GM23338 (cell line): Measurements from ENCODE around the gene SLC3A2. TPM values are rescaled to one million over a fixed set of nuclear protein-coding genes. Genes with fewer than 3 reads are reported as not detected.

Experiments
- ATAC-seq: fragments of 200-7000 bp; cut with Tn5 transposase; 3 replicates; pipeline ENCODE4 v1.9.1; 2020
- DNase-seq: peaks from one replicate; pipeline ENCODE4 v3.0.0-alpha.2; 2015; ENCODE audit warnings: low spot score
- H2AFZ ChIP-seq: fragments of 200-600 bp; sonication (generic); 2 replicates; pipeline ENCODE4 v1.8.0; 2016; ENCODE audit warnings: antibody characterized with exemption, mild to moderate bottlenecking, moderate library complexity
- H3F3A ChIP-seq: fragments of 200-600 bp; sonication (generic); replicated peaks from 2 replicates; pipeline ENCODE4 v1.8.0; 2017; ENCODE audit warnings: antibody characterized with exemption, mixed run types, low read depth
- H3K27ac ChIP-seq: fragments of 200-600 bp; sonication (generic); 2 replicates; pipeline ENCODE4 v1.6.1; 2016; ENCODE audit warnings: low read depth
- H3K27me3 ChIP-seq: fragments of 200-600 bp; sonication (generic); 2 replicates; pipeline ENCODE4 v1.8.0; 2016; ENCODE audit warnings: mild to moderate bottlenecking, mixed run types, moderate library complexity; ENCODE audit not compliant: insufficient read depth
- H3K36me3 ChIP-seq: fragments of 200-600 bp; sonication (generic); 2 replicates; pipeline ENCODE4 v1.8.0; 2016; ENCODE audit warnings: mild to moderate bottlenecking; ENCODE audit not compliant: insufficient read depth
- H3K4me1 ChIP-seq: fragments of 200-600 bp; sonication (generic); 2 replicates; pipeline ENCODE4 v1.8.0; 2016; ENCODE audit warnings: mild to moderate bottlenecking, moderate library complexity; ENCODE audit not compliant: insufficient read depth
- H3K4me2 ChIP-seq: fragments of 200-600 bp; sonication (generic); 2 replicates; pipeline ENCODE4 v1.7.1; 2017; ENCODE audit warnings: mixed run types
- H3K4me3 ChIP-seq: fragments of 200-600 bp; sonication (generic); 2 replicates; pipeline ENCODE4 v1.6.1; 2016; ENCODE audit warnings: mixed run types
- H3K79me2 ChIP-seq: fragments of 200-600 bp; sonication (generic); replicated peaks from 2 replicates; pipeline ENCODE4 v1.8.0; 2017; ENCODE audit warnings: mild to moderate bottlenecking; ENCODE audit not compliant: insufficient read depth
- H3K9me2 ChIP-seq: fragments of 200-600 bp; sonication (generic); 2 replicates; pipeline ENCODE4 v1.8.0; 2017; ENCODE audit not compliant: insufficient read depth
- H4K20me1 ChIP-seq: fragments of 200-600 bp; sonication (generic); replicated peaks from 2 replicates; pipeline ENCODE4 v1.8.0; 2017; ENCODE audit warnings: mild to moderate bottlenecking; ENCODE audit not compliant: insufficient read depth
- H3K27ac Mint-ChIP-seq: 2 replicates; pipeline ENCODE4 v1.8.0; 2020; ENCODE audit warnings: inconsistent platforms, mild to moderate bottlenecking, moderate library complexity, mixed read lengths
- H3K27me3 Mint-ChIP-seq: 3 replicates; pipeline ENCODE4 v1.8.0; 2022; ENCODE audit warnings: low read depth, mild to moderate bottlenecking, moderate library complexity, mixed read lengths, inconsistent platforms; ENCODE audit not compliant: insufficient read depth, poor library complexity
- H3K36me3 Mint-ChIP-seq: 3 replicates; pipeline ENCODE4 v1.8.0; 2021; ENCODE audit warnings: low read depth, mild to moderate bottlenecking, inconsistent platforms, moderate library complexity, mixed read lengths
- H3K4me1 Mint-ChIP-seq: 3 replicates; pipeline ENCODE4 v1.8.0; 2020; ENCODE audit warnings: mild to moderate bottlenecking, inconsistent platforms, mixed read lengths
- H3K4me3 Mint-ChIP-seq: 3 replicates; pipeline ENCODE4 v1.8.0; 2021; ENCODE audit warnings: moderate library complexity, mild to moderate bottlenecking, inconsistent platforms, mixed read lengths
- H3K9me3 Mint-ChIP-seq: 3 replicates; pipeline ENCODE4 v1.8.0; 2020; ENCODE audit warnings: moderate library complexity, mild to moderate bottlenecking, inconsistent platforms, mixed read lengths
- CREB1 ChIP-seq: fragments of 250-450 bp; sonication (Bioruptor Pico); IDR thresholded peaks from 2 replicates; pipeline ENCODE4 v1.5.0; 2020; ENCODE audit warnings: low read depth, mild to moderate bottlenecking, moderate library complexity
- EZH2 ChIP-seq: fragments of 200-600 bp; sonication (generic); IDR thresholded peaks from one replicate; pipeline ENCODE4 v1.8.0; 2017; ENCODE audit warnings: antibody characterized with exemption, mild to moderate bottlenecking, low read depth; ENCODE audit not compliant: unreplicated experiment
- EZH2phosphoT487 ChIP-seq: fragments of 200-600 bp; sonication (generic); IDR thresholded peaks from one replicate; pipeline ENCODE4 v1.8.1; 2018; ENCODE audit warnings: antibody characterized with exemption; ENCODE audit not compliant: unreplicated experiment
- JUNB ChIP-seq: IDR thresholded peaks from one replicate; pipeline ENCODE4 v1.6.1; 2016; ENCODE audit warnings: antibody characterized with exemption; ENCODE audit not compliant: unreplicated experiment
- NANOG ChIP-seq: IDR thresholded peaks from 2 replicates; pipeline ENCODE4 v1.6.1; 2016; ENCODE audit warnings: antibody characterized with exemption, borderline replicate concordance
- POLR2AphosphoS5 ChIP-seq: IDR thresholded peaks from 2 replicates; pipeline ENCODE4 v1.6.1; 2016; ENCODE audit warnings: antibody characterized with exemption, low read depth
- STAT1 ChIP-seq: IDR thresholded peaks from one replicate; pipeline ENCODE4 v1.6.1; 2016; ENCODE audit warnings: antibody characterized with exemption; ENCODE audit not compliant: unreplicated experiment
- ZNF114 ChIP-seq: fragments of 250-450 bp; sonication (Bioruptor Pico); IDR thresholded peaks from 2 replicates; pipeline ENCODE4 v1.5.0; 2020; ENCODE audit warnings: mild to moderate bottlenecking, moderate library complexity
- ZNF331 ChIP-seq: fragments of 250-450 bp; sonication (Bioruptor Pico); IDR thresholded peaks from 2 replicates; pipeline ENCODE4 v1.5.0; 2020; ENCODE audit warnings: low read depth, mild to moderate bottlenecking, moderate library complexity
- polyA plus RNA-seq: library from polyadenylated mRNA; unstranded; fragments of >200 nt; fragmentation: Nextera tagmentation; extraction: Ambion mirVana; gene quantifications from 2 replicates; pipeline ENCODE4 v1.2.1, GENCODE V29; 2016
- total RNA-seq: library from RNA; depleted of rRNA; stranded (reverse); fragments of >200 nt; shearing (Covaris generic); gene quantifications from 2 replicates; pipeline ENCODE4 v1.2.3, GENCODE V29; 2014
- TF ChIP-seq, protein P1 (sequence below), 2 experiments: fragments of 200-600 bp in 1 of 2; sonication (generic) in 1 of 2; conservative IDR thresholded peaks; 2 replicates each; pipeline versions ENCODE4 v1.5.1 to v1.6.1; 2016 to 2017; ENCODE audit warnings: antibody characterized with exemption in 2 of 2, low read depth in 2 of 2, mild to moderate bottlenecking in 2 of 2, moderate library complexity in 1 of 2
- TF ChIP-seq, protein P2 (sequence below): IDR thresholded peaks from 2 replicates; pipeline ENCODE4 v1.6.1; 2016; ENCODE audit warnings: antibody characterized with exemption
- TF ChIP-seq, protein P3 (sequence below): fragments of 250-450 bp; sonication (Bioruptor Pico); IDR thresholded peaks from 2 replicates; pipeline ENCODE4 v1.5.0; 2020; ENCODE audit warnings: mild to moderate bottlenecking, moderate library complexity

SLC3A2 gene
- total and polyA plus RNA-seq, 2 experiments from 2014 or later, result 240 to 425 TPM

DNA sequence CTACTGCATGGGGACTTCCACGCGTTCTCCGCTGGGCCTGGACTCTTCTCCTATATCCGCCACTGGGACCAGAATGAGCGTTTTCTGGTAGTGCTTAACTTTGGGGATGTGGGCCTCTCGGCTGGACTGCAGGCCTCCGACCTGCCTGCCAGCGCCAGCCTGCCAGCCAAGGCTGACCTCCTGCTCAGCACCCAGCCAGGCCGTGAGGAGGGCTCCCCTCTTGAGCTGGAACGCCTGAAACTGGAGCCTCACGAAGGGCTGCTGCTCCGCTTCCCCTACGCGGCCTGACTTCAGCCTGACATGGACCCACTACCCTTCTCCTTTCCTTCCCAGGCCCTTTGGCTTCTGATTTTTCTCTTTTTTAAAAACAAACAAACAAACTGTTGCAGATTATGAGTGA, 7.7 kb downstream of the SLC3A2 start (continued):
- TF ChIP-seq ZNF114 (CRISPR knock-in tag) (no peak), ZNF331 (CRISPR knock-in tag) (no peak), EZH2phosphoT487 (no peak), STAT1 (no peak), POLR2AphosphoS5 (no peak), JUNB (no peak)
- TF ChIP-seq, protein P1, sequence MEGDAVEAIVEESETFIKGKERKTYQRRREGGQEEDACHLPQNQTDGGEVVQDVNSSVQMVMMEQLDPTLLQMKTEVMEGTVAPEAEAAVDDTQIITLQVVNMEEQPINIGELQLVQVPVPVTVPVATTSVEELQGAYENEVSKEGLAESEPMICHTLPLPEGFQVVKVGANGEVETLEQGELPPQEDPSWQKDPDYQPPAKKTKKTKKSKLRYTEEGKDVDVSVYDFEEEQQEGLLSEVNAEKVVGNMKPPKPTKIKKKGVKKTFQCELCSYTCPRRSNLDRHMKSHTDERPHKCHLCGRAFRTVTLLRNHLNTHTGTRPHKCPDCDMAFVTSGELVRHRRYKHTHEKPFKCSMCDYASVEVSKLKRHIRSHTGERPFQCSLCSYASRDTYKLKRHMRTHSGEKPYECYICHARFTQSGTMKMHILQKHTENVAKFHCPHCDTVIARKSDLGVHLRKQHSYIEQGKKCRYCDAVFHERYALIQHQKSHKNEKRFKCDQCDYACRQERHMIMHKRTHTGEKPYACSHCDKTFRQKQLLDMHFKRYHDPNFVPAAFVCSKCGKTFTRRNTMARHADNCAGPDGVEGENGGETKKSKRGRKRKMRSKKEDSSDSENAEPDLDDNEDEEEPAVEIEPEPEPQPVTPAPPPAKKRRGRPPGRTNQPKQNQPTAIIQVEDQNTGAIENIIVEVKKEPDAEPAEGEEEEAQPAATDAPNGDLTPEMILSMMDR (conservative IDR thresholded peaks at IDR 0.05; ENCODE audit: low read depth in 2 of 2), result no peak

DNA sequence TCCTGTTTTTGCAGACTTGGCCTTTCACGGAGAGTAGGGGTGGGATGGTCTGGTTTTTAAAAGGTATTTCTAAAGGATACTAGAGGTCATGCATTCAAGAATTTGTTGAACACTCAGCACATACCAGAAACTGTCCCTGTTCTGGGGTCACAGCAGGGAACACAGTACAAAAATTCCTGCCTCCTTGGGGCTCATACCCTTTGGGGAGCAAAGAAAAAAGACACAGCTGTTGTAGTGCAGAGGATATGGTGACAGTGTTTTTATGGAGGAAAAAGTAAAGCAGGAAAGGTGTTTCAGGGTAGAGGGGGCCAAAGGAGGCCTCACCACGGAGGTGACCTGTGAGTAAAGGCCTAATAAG, 8.4 kb downstream of the SLC3A2 start:
- no peaks in the 10 kb centered on the region for H3K9me3 Mint-ChIP-seq
- Histone ChIP-seq H4K20me1 (peaks cover 35% of the 10 kb centered on the region), H3K27ac (peak overlapping the region; percentile 85), H3K9me2 (no peaks in the 10 kb centered on the region), H3K4me2 (no peak overlapping the region), H2AFZ (no peak overlapping the region), H3K36me3 (peaks cover 38% of the 10 kb centered on the region), H3K27me3 (no peaks in the 10 kb centered on the region), H3K4me3 (no peak overlapping the region), H3K4me1 (peaks cover 7% of the 10 kb centered on the region; the same call in 1 of the 2 replicates), H3F3A (peaks cover 73% of the 10 kb centered on the region), H3K79me2 (peaks cover 27% of the 10 kb centered on the region)
- peaks cover 61% of the 10 kb centered on the region for H3K36me3 Mint-ChIP-seq
- H3K27ac Mint-ChIP-seq, result peak overlapping the region; percentile 50
- no peak for ATAC-seq
- H3K4me1 Mint-ChIP-seq, result peaks cover 41% of the 10 kb centered on the region
- DNase-seq, result no peak
- H3K27me3 Mint-ChIP-seq, result peaks cover 26% of the 10 kb centered on the region
- peak overlapping the region; percentile 3; the same call in 1 of the 3 replicates for H3K4me3 Mint-ChIP-seq
- TF ChIP-seq, protein P2, sequence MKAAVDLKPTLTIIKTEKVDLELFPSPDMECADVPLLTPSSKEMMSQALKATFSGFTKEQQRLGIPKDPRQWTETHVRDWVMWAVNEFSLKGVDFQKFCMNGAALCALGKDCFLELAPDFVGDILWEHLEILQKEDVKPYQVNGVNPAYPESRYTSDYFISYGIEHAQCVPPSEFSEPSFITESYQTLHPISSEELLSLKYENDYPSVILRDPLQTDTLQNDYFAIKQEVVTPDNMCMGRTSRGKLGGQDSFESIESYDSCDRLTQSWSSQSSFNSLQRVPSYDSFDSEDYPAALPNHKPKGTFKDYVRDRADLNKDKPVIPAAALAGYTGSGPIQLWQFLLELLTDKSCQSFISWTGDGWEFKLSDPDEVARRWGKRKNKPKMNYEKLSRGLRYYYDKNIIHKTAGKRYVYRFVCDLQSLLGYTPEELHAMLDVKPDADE, result no peak
- TF ChIP-seq CREB1 (no peak), NANOG (no peak), ZNF114 (CRISPR knock-in tag) (no peak), POLR2AphosphoS5 (no peak; the same call in 1 of the 2 replicates), EZH2phosphoT487 (no peak), EZH2 (no peak), ZNF331 (CRISPR knock-in tag) (no peak), JUNB (no peak)
- TF ChIP-seq, protein P3, sequence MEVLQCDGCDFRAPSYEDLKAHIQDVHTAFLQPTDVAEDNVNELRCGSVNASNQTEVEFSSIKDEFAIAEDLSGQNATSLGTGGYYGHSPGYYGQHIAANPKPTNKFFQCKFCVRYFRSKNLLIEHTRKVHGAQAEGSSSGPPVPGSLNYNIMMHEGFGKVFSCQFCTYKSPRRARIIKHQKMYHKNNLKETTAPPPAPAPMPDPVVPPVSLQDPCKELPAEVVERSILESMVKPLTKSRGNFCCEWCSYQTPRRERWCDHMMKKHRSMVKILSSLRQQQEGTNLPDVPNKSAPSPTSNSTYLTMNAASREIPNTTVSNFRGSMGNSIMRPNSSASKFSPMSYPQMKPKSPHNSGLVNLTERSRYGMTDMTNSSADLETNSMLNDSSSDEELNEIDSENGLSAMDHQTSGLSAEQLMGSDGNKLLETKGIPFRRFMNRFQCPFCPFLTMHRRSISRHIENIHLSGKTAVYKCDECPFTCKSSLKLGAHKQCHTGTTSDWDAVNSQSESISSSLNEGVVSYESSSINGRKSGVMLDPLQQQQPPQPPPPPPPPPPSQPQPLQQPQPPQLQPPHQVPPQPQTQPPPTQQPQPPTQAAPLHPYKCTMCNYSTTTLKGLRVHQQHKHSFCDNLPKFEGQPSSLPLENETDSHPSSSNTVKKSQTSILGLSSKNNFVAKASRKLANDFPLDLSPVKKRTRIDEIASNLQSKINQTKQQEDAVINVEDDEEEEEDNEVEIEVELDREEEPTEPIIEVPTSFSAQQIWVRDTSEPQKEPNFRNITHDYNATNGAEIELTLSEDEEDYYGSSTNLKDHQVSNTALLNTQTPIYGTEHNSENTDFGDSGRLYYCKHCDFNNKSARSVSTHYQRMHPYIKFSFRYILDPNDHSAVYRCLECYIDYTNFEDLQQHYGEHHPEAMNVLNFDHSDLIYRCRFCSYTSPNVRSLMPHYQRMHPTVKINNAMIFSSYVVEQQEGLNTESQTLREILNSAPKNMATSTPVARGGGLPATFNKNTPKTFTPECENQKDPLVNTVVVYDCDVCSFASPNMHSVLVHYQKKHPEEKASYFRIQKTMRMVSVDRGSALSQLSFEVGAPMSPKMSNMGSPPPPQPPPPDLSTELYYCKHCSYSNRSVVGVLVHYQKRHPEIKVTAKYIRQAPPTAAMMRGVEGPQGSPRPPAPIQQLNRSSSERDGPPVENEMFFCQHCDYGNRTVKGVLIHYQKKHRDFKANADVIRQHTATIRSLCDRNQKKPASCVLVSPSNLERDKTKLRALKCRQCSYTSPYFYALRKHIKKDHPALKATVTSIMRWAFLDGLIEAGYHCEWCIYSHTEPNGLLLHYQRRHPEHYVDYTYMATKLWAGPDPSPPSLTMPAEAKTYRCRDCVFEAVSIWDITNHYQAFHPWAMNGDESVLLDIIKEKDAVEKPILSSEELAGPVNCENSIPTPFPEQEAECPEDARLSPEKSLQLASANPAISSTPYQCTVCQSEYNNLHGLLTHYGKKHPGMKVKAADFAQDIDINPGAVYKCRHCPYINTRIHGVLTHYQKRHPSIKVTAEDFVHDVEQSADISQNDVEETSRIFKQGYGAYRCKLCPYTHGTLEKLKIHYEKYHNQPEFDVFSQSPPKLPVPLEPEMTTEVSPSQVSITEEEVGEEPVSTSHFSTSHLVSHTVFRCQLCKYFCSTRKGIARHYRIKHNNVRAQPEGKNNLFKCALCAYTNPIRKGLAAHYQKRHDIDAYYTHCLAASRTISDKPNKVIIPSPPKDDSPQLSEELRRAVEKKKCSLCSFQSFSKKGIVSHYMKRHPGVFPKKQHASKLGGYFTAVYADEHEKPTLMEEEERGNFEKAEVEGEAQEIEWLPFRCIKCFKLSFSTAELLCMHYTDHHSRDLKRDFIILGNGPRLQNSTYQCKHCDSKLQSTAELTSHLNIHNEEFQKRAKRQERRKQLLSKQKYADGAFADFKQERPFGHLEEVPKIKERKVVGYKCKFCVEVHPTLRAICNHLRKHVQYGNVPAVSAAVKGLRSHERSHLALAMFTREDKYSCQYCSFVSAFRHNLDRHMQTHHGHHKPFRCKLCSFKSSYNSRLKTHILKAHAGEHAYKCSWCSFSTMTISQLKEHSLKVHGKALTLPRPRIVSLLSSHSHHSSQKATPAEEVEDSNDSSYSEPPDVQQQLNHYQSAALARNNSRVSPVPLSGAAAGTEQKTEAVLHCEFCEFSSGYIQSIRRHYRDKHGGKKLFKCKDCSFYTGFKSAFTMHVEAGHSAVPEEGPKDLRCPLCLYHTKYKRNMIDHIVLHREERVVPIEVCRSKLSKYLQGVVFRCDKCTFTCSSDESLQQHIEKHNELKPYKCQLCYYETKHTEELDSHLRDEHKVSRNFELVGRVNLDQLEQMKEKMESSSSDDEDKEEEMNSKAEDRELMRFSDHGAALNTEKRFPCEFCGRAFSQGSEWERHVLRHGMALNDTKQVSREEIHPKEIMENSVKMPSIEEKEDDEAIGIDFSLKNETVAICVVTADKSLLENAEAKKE, result no peak
- TF ChIP-seq, protein P1 (conservative IDR thresholded peaks at IDR 0.05; ENCODE audit: low read depth in 2 of 2), result no peak
